ENCODE results near the gene ZBTB38.

Gene ZBTB38

GRCh38 chr3:141342386-141342785 is 25.9 kb upstream of the ZBTB38 start:
- no peak overlapping the region for H3K4me3 ChIP-seq (ENCODE audit: low read depth in 1 of 2, low read length in 2 of 2)
- no peaks in the 10 kb centered on the region for H3K79me2 ChIP-seq (ENCODE audit: insufficient read depth, low read length)
- DNase-seq (no peak), ATAC-seq (ENCODE audit: insufficient read depth, low read depth) (no peak)
- H3K4me1 ChIP-seq (ENCODE audit: insufficient read depth, low read length): no peaks in the 10 kb centered on the region
- no peak for TF ChIP-seq EZH2 (IDR thresholded peaks at IDR 0.05; ENCODE audit: borderline replicate concordance, low read depth, low read length, severe bottlenecking)
- no peak for TF ChIP-seq CTCF (IDR thresholded peaks at IDR 0.05; ENCODE audit: borderline replicate concordance, extremely low read depth, low read length, poor library complexity, severe bottlenecking)
- no peaks in the 10 kb centered on the region for H3K36me3 ChIP-seq (ENCODE audit: insufficient read depth, low read length)
- H3K9ac ChIP-seq (ENCODE audit: low read depth, low read length): no peak overlapping the region
- H3K27me3 ChIP-seq (ENCODE audit: insufficient read depth, low read length, poor library complexity): no peaks in the 10 kb centered on the region
- no peaks in the 10 kb centered on the region for H3K9me3 ChIP-seq (ENCODE audit: insufficient read depth, low read length, severe bottlenecking)
- no peak overlapping the region for H3K4me2 ChIP-seq (ENCODE audit: insufficient read depth, low read length)
- no peak overlapping the region for H3K27ac ChIP-seq (ENCODE audit: low read length)
- no peak overlapping the region for H2AFZ ChIP-seq (ENCODE audit: low read depth, low read length)
- no peaks in the 10 kb centered on the region for H4K20me1 ChIP-seq (ENCODE audit: insufficient read depth, low read length)

GRCh38 chr3:141343077-141343476 is 25.2 kb upstream of the ZBTB38 start:
- H3K4me3 ChIP-seq (ENCODE audit: low read depth in 1 of 2, low read length in 2 of 2): no peak overlapping the region
- no peak overlapping the region for H3K27ac ChIP-seq (ENCODE audit: low read length)

GRCh38 chr3:141343865-141344271 is 24.4 kb upstream of the ZBTB38 start:
- no peaks in the 10 kb centered on the region for H3K27me3 ChIP-seq (ENCODE audit: insufficient read depth, low read length, poor library complexity)

More at GRCh38 chr3:141343077-141343476, 25.2 kb upstream of the ZBTB38 start:
- H4K20me1 ChIP-seq (ENCODE audit: insufficient read depth, low read length): no peaks in the 10 kb centered on the region
- TF ChIP-seq EZH2 (IDR thresholded peaks at IDR 0.05; ENCODE audit: borderline replicate concordance, low read depth, low read length, severe bottlenecking) (no peak), CTCF (IDR thresholded peaks at IDR 0.05; ENCODE audit: borderline replicate concordance, extremely low read depth, low read length, poor library complexity, severe bottlenecking) (no peak)
- ATAC-seq (ENCODE audit: insufficient read depth, low read depth) (no peak), DNase-seq (no peak)
- no peaks in the 10 kb centered on the region for H3K4me1 ChIP-seq (ENCODE audit: insufficient read depth, low read length)
- no peaks in the 10 kb centered on the region for H3K79me2 ChIP-seq (ENCODE audit: insufficient read depth, low read length)
- H3K36me3 ChIP-seq (ENCODE audit: insufficient read depth, low read length): no peaks in the 10 kb centered on the region
- H2AFZ ChIP-seq (ENCODE audit: low read depth, low read length): no peak overlapping the region
- no peaks in the 10 kb centered on the region for H3K27me3 ChIP-seq (ENCODE audit: insufficient read depth, low read length, poor library complexity)
- no peaks in the 10 kb centered on the region for H3K9me3 ChIP-seq (ENCODE audit: insufficient read depth, low read length, severe bottlenecking)
- H3K4me2 ChIP-seq (ENCODE audit: insufficient read depth, low read length): no peak overlapping the region
- no peak overlapping the region for H3K9ac ChIP-seq (ENCODE audit: low read depth, low read length)

GRCh38 chr3:141345528-141345927 is 22.8 kb upstream of the ZBTB38 start:
- DNase-seq (no peak), ATAC-seq (ENCODE audit: insufficient read depth, low read depth) (no peak)
- no peak overlapping the region for H3K4me2 ChIP-seq (ENCODE audit: insufficient read depth, low read length)
- H4K20me1 ChIP-seq (ENCODE audit: insufficient read depth, low read length): no peaks in the 10 kb centered on the region
- H3K9ac ChIP-seq (ENCODE audit: low read depth, low read length): no peak overlapping the region
- no peaks in the 10 kb centered on the region for H3K9me3 ChIP-seq (ENCODE audit: insufficient read depth, low read length, severe bottlenecking)
- no peaks in the 10 kb centered on the region for H3K4me1 ChIP-seq (ENCODE audit: insufficient read depth, low read length)
- TF ChIP-seq CTCF (IDR thresholded peaks at IDR 0.05; ENCODE audit: borderline replicate concordance, extremely low read depth, low read length, poor library complexity, severe bottlenecking): no peak
- no peak for TF ChIP-seq EZH2 (IDR thresholded peaks at IDR 0.05; ENCODE audit: borderline replicate concordance, low read depth, low read length, severe bottlenecking)
- no peak overlapping the region for H2AFZ ChIP-seq (ENCODE audit: low read depth, low read length)
- no peaks in the 10 kb centered on the region for H3K36me3 ChIP-seq (ENCODE audit: insufficient read depth, low read length)
- H3K27ac ChIP-seq (ENCODE audit: low read length): no peak overlapping the region
- H3K4me3 ChIP-seq (ENCODE audit: low read depth in 1 of 2, low read length in 2 of 2): no peak overlapping the region
- no peaks in the 10 kb centered on the region for H3K27me3 ChIP-seq (ENCODE audit: insufficient read depth, low read length, poor library complexity)
- no peaks in the 10 kb centered on the region for H3K79me2 ChIP-seq (ENCODE audit: insufficient read depth, low read length)

More at GRCh38 chr3:141343865-141344271, 24.4 kb upstream of the ZBTB38 start:
- no peaks in the 10 kb centered on the region for H4K20me1 ChIP-seq (ENCODE audit: insufficient read depth, low read length)
- no peaks in the 10 kb centered on the region for H3K36me3 ChIP-seq (ENCODE audit: insufficient read depth, low read length)
- no peak overlapping the region for H3K27ac ChIP-seq (ENCODE audit: low read length)
- no peak overlapping the region for H3K4me2 ChIP-seq (ENCODE audit: insufficient read depth, low read length)
- H3K4me1 ChIP-seq (ENCODE audit: insufficient read depth, low read length): no peaks in the 10 kb centered on the region
- H3K4me3 ChIP-seq (ENCODE audit: low read depth in 1 of 2, low read length in 2 of 2): no peak overlapping the region
- no peaks in the 10 kb centered on the region for H3K9me3 ChIP-seq (ENCODE audit: insufficient read depth, low read length, severe bottlenecking)
- ATAC-seq (ENCODE audit: insufficient read depth, low read depth): no peak
- no peak overlapping the region for H3K9ac ChIP-seq (ENCODE audit: low read depth, low read length)
- no peak for DNase-seq
- H3K79me2 ChIP-seq (ENCODE audit: insufficient read depth, low read length): no peaks in the 10 kb centered on the region
- TF ChIP-seq EZH2 (IDR thresholded peaks at IDR 0.05; ENCODE audit: borderline replicate concordance, low read depth, low read length, severe bottlenecking): no peak
- no peak overlapping the region for H2AFZ ChIP-seq (ENCODE audit: low read depth, low read length)
